GM18499 (cell line): Measurements from ENCODE around the gene TEAD3.

Experiments used
- ATAC-seq: cut with Tn5 transposase; IDR thresholded peaks from one replicate; pipeline ENCODE4 v1.9.1; 2021; ENCODE audit warnings: moderate number of reproducible peaks; ENCODE audit not compliant: insufficient read depth, unreplicated experiment

TEAD3 gene

GRCh38 chr6:35429463-35429862, 67.4 kb downstream of the TEAD3 start:
- ATAC-seq: no peak

- ATAC-seq: no peak
Observed at GRCh38 chr6:35428421-35429149, 68.3 kb downstream of the TEAD3 start.

- ATAC-seq: no peak
Observed at GRCh38 chr6:35427851-35428321, 69.0 kb downstream of the TEAD3 start.

GRCh38 chr6:35427435-35427834, 69.4 kb downstream of the TEAD3 start:
- ATAC-seq: no peak

- ATAC-seq: no peak
Observed at GRCh38 chr6:35426074-35426473, 70.8 kb downstream of the TEAD3 start.

GRCh38 chr6:35425284-35425683, 71.6 kb downstream of the TEAD3 start:
- no peak for ATAC-seq
